NCI-H526 treated with DMSO at 0.1 percent for 48 hours (cell line): ENCODE data around the gene ZNF764.
"Not testable (repeated sequence)": the region's sequence is repeated elsewhere in the genome, so short reads cannot be mapped to it uniquely, and the experiment has no call there.

ENCODE experiments used
- DNase-seq: peaks from one replicate; lab custom pipeline; 2025; lab: John Stamatoyannopoulos, UW

ZNF764 gene

DNA sequence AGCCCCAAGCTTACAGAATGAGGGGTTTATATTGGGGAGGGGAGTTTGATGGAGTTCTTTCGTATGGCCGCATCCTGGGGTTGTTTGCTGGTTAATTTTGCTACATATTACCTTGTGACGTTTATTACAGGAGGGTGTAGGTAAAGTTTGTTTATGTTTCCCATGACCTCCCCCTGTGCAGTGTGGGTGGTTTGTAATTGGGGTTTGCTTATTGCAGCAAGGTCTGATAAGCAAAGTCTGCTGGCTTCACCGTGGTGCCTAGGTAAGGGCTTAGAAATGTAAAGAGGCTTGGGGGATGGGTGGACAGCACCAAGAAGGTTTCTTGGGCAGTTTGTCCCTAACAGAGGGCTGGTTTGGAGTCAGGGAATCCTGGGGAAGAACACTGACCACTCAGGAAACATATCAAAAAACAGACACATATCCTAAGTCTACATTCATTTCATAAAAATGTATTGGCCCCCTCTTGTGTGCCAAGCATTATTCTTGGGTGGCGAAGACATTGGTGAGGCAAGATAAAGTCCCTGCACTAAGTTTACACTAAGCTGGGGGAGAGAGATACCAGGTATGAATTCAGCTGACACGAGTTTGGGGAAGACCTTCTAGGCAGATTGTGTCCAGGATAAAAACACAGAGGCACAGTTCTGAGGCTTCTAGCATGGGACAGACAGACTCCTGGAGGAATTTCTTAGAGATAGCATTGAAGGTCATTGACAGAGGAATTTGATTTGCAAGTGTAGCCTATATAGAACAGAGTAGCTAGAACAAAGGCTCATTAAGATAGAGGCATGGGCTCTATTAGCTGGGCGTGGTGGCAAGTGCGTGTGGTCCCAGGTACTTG lies 9.5 kb downstream of the ZNF764 start:
- DNase-seq = no peak

GRCh38 chr16:30546115-30546514 lies 12.1 kb downstream of the ZNF764 start:
- DNase-seq = no peak

- no peak for DNase-seq
Observed at GRCh38 chr16:30543067-30543466, 15.1 kb downstream of the ZNF764 start.

- DNase-seq = no peak
Observed at GRCh38 chr16:30541502-30542329, 16.5 kb downstream of the ZNF764 start.

DNA sequence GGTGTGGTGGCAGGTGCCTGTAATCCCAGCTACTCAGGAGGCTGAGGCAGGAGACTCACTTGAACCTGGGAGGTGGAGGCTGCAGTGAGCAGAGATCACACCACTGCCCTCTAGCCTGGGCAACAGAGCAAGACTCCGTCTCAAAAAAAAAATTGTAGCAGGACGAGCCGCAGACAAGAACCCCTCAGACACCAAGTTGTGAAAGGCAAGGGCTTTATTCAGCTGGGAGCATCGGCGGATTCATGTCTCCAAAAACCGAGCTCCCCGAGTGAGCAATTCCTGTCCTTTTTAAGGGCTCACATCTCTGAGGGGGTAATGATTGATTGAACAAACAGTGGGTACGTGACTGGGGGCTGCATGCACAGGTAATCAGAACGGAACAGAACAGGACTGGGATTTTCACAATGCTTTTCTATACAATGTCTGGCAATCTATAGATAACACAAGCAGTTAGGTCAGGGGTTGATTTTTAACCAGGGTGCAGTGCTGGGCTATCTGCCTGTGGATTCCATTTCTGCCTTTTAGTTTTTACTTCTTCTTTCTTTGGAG lies 17.2 kb downstream of the ZNF764 start:
- not testable (repeated sequence) for DNase-seq

GRCh38 chr16:30539986-30540526 lies 18.1 kb downstream of the ZNF764 start:
- DNase-seq = peak; percentile 82

- no peak for DNase-seq
Observed at GRCh38 chr16:30539000-30539964, 18.9 kb downstream of the ZNF764 start.

DNA sequence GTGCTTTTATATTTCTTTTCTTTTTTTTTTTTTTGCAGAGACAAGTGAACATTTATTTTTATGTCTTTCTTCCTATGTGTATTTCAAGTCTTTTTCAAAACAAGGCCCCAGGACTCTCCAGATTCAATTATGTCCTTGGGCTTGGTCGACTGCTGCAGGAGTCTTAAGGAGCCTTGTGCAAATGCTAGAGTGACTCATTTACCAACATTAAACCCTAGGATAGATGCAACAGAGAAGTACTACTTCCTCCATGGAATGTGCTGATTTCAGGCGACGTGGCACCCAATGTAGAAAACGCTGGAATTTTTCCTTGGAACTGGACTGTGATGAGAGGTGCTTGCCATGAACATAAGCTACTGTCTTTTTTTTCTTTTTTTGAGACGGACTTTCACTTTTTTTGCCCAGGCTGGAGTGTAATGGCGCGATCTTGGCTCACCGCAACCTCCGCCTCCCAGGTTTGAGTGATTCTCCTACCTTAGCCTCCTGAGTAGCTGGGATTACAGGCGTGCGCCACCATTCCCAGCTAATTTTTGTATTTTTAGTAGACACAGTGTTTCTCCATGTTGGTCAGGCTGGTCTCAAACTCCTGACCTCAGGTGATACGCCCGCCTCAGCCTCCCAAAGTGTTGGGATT lies 21.7 kb downstream of the ZNF764 start:
- not testable (repeated sequence) for DNase-seq

- no peak for DNase-seq
Observed at GRCh38 chr16:30535777-30536190, 22.4 kb downstream of the ZNF764 start.

DNA sequence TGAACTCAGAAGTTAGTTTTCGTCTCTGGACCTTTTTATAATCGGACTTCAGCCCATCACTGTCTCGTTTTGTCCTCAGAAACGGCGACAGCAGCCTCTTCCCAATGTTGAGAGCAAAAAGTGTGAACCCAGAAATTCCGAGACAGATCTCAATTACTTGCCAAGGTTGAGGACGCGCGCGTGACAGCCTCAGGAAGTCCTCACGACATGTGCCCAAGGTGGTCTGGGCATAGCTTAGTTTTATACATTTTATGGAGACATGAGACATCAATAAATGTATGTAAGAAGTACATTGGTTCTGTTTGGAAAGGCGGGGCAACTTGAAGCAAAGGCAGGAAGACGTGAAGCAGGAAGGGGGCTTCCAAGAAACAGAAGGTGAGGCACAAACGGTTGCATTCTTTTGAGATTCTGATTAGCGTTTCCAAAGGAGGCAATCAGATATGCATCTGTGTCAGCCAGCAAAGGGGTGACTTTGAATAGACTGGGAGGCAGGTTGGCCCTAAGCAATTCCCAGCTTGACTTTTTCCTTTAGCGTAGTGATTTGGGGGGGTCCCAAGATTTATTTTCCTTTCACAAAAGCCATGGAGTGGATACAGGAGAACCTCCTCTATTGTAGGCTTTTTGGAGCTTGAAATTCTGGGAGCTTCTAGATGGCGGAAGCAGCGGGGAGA lies 22.9 kb downstream of the ZNF764 start:
- DNase-seq = no peak

DNA sequence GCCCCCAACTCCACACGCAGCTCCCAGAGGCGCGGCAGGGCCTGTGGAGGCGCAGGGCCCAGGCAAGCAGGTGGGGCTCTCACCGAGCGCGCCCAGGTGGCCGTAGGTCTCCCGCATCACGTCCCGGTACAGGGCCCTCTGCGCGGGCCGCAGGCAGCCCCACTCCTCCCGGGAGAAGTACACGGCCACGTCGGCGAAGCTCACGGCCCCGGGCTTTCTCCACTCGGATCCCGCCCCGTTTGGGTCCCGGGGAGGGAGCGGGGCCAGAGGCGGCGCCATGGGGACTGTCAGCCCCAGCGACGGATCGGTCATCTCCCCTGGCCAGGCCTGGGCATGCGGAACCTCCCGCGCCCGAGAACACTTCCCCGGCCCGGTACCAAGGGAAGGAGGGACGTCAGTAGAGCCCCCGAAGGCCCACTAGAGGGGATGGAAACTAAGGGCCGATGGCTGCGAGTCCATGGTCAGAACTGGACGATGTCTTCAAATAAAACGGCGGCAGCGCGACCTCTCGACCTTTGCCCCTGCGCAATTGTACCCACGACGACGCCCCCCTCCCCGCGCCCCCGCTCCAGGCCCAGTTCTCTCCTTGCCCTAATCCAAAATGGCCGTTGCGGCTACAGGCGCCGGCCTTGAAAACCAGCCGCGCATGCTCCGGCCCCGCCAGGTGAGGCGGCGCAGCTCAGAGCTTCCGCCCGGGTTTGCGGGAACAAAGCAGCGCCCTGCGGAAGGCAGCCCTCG lies 23.6 kb downstream of the ZNF764 start, which contains the start of gene ZNF747:
ZNF747 (minus strand) TSS at position 491 of the 738 bp plus-strand sequence; CDS start at position 312, 179 bp downstream.
- peak; percentile 73 for DNase-seq

DNA sequence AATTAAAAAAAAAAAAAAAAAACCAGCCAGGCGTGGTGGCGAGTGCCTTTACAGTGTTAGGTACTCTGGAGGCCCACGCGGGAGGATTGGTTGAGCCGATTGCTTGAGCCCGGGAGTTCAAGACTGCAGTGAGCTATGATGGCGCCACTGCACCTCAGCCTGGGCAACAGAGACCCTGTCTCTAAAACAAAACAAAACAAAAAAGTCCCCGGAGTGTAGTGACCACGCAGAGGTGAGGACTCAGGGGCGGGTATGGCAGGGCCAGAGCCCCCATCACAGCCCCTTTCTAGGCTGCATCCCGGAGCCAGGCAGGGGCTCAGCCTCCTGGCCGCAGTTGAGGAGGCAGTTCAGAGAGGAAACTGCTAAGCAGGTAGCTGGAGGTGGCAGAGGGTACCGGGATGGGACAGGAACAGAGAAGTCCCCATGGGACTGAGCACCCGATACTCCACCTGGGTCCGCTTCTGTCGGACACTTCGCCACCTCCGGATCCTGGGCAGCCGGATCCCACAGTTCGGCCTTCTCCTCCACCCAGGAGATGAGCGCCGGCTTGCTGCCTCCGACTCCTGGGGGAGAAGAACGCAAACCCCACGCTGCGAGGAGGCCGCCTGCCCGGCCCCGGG lies 24.3 kb downstream of the ZNF764 start:
- no peak for DNase-seq

DNA sequence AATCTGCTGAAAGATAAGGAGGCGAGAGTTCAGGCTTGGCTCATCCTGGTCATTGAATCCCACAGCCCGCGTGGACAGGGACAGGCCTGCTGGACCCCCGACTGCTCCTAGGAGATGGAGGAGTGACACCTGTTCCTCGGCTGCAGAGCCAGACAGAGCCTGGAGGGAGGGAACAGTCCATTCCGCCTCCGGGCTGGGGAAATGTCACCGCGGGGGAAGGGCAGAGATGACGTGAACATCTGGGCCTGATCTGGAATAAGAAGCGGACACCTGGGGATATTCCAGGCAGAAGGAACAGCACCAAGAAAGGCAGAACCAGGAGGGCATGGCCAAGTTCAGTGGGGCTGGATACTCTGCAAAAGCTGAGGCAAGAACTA lies 25.0 kb downstream of the ZNF764 start:
- DNase-seq = no peak

GRCh38 chr16:30532285-30533145 lies 25.7 kb downstream of the ZNF764 start:
- DNase-seq = no peak

- no peak for DNase-seq
Observed at GRCh38 chr16:30530163-30531037, 27.8 kb downstream of the ZNF764 start.

GRCh38 chr16:30528799-30529457 lies 29.2 kb downstream of the ZNF764 start:
- DNase-seq = no peak
